HCT116 (cell line): Measurements from ENCODE around the gene YWHAH. TPM values are rescaled to one million over a fixed set of nuclear protein-coding genes. Genes with fewer than 3 reads are reported as not detected.

Source experiments
- ATAC-seq: fragments of 200-7000 bp; cut with Tn5 transposase; 2 replicates; pipeline ENCODE4 v1.9.1; 2020; ENCODE audit warnings: mild to moderate bottlenecking, moderate library complexity
- BruUV-seq: library from RNA; stranded (reverse); fragments of 400-500 nt; replicated peaks from 2 replicates; lab custom pipeline; 2021; lab: Mats Ljungman, UMichigan
- CTCF ChIA-PET: fragments of 300-600 bp; sonication (Branson Sonifier 250); formaldehyde crosslinking; loops from one replicate; lab custom pipeline; 2021; ENCODE audit warnings: antibody characterized with exemption; lab: Charles Lee
- POLR2A ChIA-PET: fragments of 300-600, 350-600 bp; sonication (Branson Sonifier 250); formaldehyde crosslinking; loops from one replicate; lab custom pipeline; 2021; ENCODE audit warnings: antibody characterized with exemption; lab: Charles Lee
- RAD21 ChIA-PET, 2 experiments: fragments of 300-600 bp; sonication (Branson Sonifier 250); formaldehyde crosslinking; loops; one replicate each; lab custom pipeline; 2023; ENCODE audit warnings: low total read pairs in 2 of 2; ENCODE audit not compliant: uncharacterized antibody in 2 of 2, unreplicated experiment in 2 of 2, low non-redundant PET in 1 of 2; lab: Charles Lee
- DNase-seq: peaks from one replicate; pipeline ENCODE4 v3.0.0-alpha.2; 2010; ENCODE audit warnings: low read depth, low spot score
- H2AFZ ChIP-seq: fragments of 200-600 bp; shearing (Covaris generic), sonication (generic); 2 replicates; pipeline ENCODE4 v1.6.1; 2017; ENCODE audit warnings: low read depth, mixed run types, mixed read lengths, antibody characterized with exemption, low read length; ENCODE audit not compliant: poor library complexity, severe bottlenecking
- H3K27ac ChIP-seq: 2 replicates; pipeline ENCODE4 v1.5.1; 2012; ENCODE audit warnings: low read depth, low read length
- H3K27me3 ChIP-seq: fragments of 200-600 bp; sonication (generic); 2 replicates; pipeline ENCODE4 v1.6.1; 2016; ENCODE audit warnings: mixed run types, low read length, mixed read lengths; ENCODE audit not compliant: insufficient read depth
- H3K36me3 ChIP-seq, 2 experiments: fragments of 200-500 bp in 1 of 2; fragments of 200-600 bp in 1 of 2; sonication (Bioruptor generic) in 1 of 2; sonication (generic) in 1 of 2; 2 replicates each; pipeline versions ENCODE4 v1.5.1 to v1.6.1; 2014 to 2016; ENCODE audit warnings: low read length in 2 of 2, inconsistent platforms in 1 of 2, mixed read lengths in 1 of 2, mixed run types in 1 of 2; ENCODE audit not compliant: insufficient read depth in 2 of 2, control insufficient read depth in 1 of 2
- H3K4me1 ChIP-seq, 2 experiments: fragments of 200-600 bp in 1 of 2; sonication (generic) in 1 of 2; 2 replicates each; pipeline versions ENCODE4 v1.5.1 to v1.6.1; 2012 to 2017; ENCODE audit warnings: low read length in 2 of 2, inconsistent platforms in 1 of 2, mild to moderate bottlenecking in 1 of 2, mixed read lengths in 1 of 2, mixed run types in 1 of 2, moderate library complexity in 1 of 2; ENCODE audit not compliant: insufficient read depth in 2 of 2, control insufficient read depth in 1 of 2
- H3K4me2 ChIP-seq: fragments of 200-600 bp; sonication (generic); 2 replicates; pipeline ENCODE4 v1.6.1; 2017; ENCODE audit warnings: mixed run types, low read length, mixed read lengths
- H3K4me3 ChIP-seq, 2 experiments: fragments of 200-600 bp in 1 of 2; sonication (generic) in 1 of 2; replicated peaks in 1 of 2; 2 replicates each; pipeline ENCODE4 v1.5.1; 2011 to 2016; ENCODE audit warnings: low read length in 2 of 2, control low read depth in 1 of 2, low read depth in 1 of 2, mild to moderate bottlenecking in 1 of 2, mixed read lengths in 1 of 2, mixed run types in 1 of 2
- H3K79me2 ChIP-seq: fragments of 200-600 bp; sonication (generic); 2 replicates; pipeline ENCODE4 v1.6.1; 2017; ENCODE audit warnings: mild to moderate bottlenecking, mixed run types, low read length, moderate library complexity, mixed read lengths; ENCODE audit not compliant: insufficient read depth
- H3K9ac ChIP-seq: fragments of 200-600 bp; sonication (generic); 2 replicates; pipeline ENCODE4 v1.6.1; 2016; ENCODE audit warnings: low read length, mixed read lengths
- H3K9me2 ChIP-seq: fragments of 200-600 bp; sonication (generic), shearing (Covaris generic); 2 replicates; pipeline ENCODE4 v1.6.1; 2017; ENCODE audit warnings: mixed run types, mild to moderate bottlenecking, moderate library complexity; ENCODE audit not compliant: insufficient read depth
- H3K9me3 ChIP-seq, 2 experiments: fragments of 200-500 bp in 1 of 2; fragments of 200-600 bp in 1 of 2; sonication (Bioruptor generic) in 1 of 2; sonication (generic) in 1 of 2; 2 replicates each; pipeline ENCODE4 v1.6.1; 2014 to 2017; ENCODE audit warnings: low read length in 2 of 2, mixed read lengths in 2 of 2, inconsistent platforms in 1 of 2, low read depth in 1 of 2, mild to moderate bottlenecking in 1 of 2, mixed run types in 1 of 2, moderate library complexity in 1 of 2; ENCODE audit not compliant: control insufficient read depth in 1 of 2, insufficient read depth in 1 of 2
- H4K20me1 ChIP-seq: fragments of 200-600 bp; sonication (generic), shearing (Covaris generic); 2 replicates; pipeline ENCODE4 v1.6.1; 2017; ENCODE audit warnings: mixed run types, mild to moderate bottlenecking, moderate library complexity; ENCODE audit not compliant: insufficient read depth
- CTCF ChIP-seq, 3 experiments: fragments of 200-600 bp in 1 of 3; sonication (generic) in 1 of 3; IDR thresholded peaks in 2 of 3; conservative IDR thresholded peaks in 1 of 3; 2 replicates each; pipeline ENCODE4 v1.5.1; 2012 to 2017; ENCODE audit warnings: low read depth in 2 of 3, low read length in 2 of 3, antibody characterized with exemption in 1 of 3, borderline replicate concordance in 1 of 3, control low read depth in 1 of 3, mild to moderate bottlenecking in 1 of 3, mixed read lengths in 1 of 3, mixed run types in 1 of 3, moderate library complexity in 1 of 3; ENCODE audit not compliant: insufficient read depth in 1 of 3
- EZH2 ChIP-seq: fragments of 200-600 bp; sonication (generic); IDR thresholded peaks from 2 replicates; pipeline ENCODE4 v1.6.1; 2017; ENCODE audit warnings: antibody characterized with exemption, mixed run types
- RAD21 ChIP-seq: IDR thresholded peaks from 2 replicates; pipeline ENCODE4 v1.6.1; 2012; ENCODE audit warnings: low read depth, mild to moderate bottlenecking
- SP1 ChIP-seq: IDR thresholded peaks from 2 replicates; pipeline ENCODE4 v1.6.1; 2012; ENCODE audit warnings: low read depth
- intact Hi-C: fragments of 100-400 bp; cut with micrococcal nuclease; formaldehyde crosslinking; loops from 2 replicates; pipeline ENCODE4 v1.10.0; 2022
- total RNA-seq: library from RNA; stranded (reverse); gene quantifications from one replicate; pipeline ENCODE4 v1.2.1, GENCODE V29; 2021; ENCODE audit not compliant: unreplicated experiment

YWHAH gene
- total RNA-seq, 1 experiment from 2014 or later: 140 TPM

- no peaks in the 10 kb centered on the region; the same call in 1 of the 2 replicates for H3K27me3 ChIP-seq
- DNase-seq: no peak
- H2AFZ ChIP-seq: no peak overlapping the region
- no peak for TF ChIP-seq RAD21
- TF ChIP-seq CTCF (IDR thresholded peaks at IDR 0.05 in 2 of 3, conservative IDR thresholded peaks at IDR 0.05 in 1 of 3; ENCODE audit: borderline replicate concordance in 1 of 3, insufficient read depth in 1 of 3, low read depth in 2 of 3, low read length in 2 of 3): peak in 2 of 3 experiments; percentile 47 to 50; a peak in 4 of 6 replicates
- no peak for TF ChIP-seq SP1
- TF ChIP-seq, all 23 proteins: peak for 1
- Histone ChIP-seq H3K4me2 (no peak overlapping the region), H3K9me2 (peaks cover 8% of the 10 kb centered on the region; the same call in 1 of the 2 replicates), H3K4me3 (no peak overlapping the region), H3K36me3 (no peaks in the 10 kb centered on the region), H4K20me1 (no peaks in the 10 kb centered on the region), H3K4me1 (no peaks in the 10 kb centered on the region), H3K9ac (no peak overlapping the region), H3K79me2 (no peaks in the 10 kb centered on the region), H3K9me3 (no peaks in the 10 kb centered on the region), H3K27ac (no peak overlapping the region)
- POLR2A ChIA-PET: no interaction called here
- no TSS peak for BruUV-seq
- intact Hi-C loops: loop anchor here (10.0 kb wide), 1 partner anchor 920 kb away; no protein-coding TSS in a partner anchor
- RAD21 ChIA-PET: no interaction called here
- peak; percentile 67 for ATAC-seq
- CTCF ChIA-PET: interaction anchor here (0.9 to 1.7 kb wide), 2 partner anchors 18 to 45 kb away, joined by 3 to 6 read pairs; no protein-coding TSS in a partner anchor
These were observed 50.7 kb downstream of the YWHAH start for GRCh38 chr22:31995046-31995445.

GRCh38 chr22:31995807-31996206 lies 51.5 kb downstream of the YWHAH start:
- Histone ChIP-seq H3K79me2 (no peaks in the 10 kb centered on the region), H2AFZ (no peak overlapping the region), H3K9ac (no peak overlapping the region), H3K4me1 (peaks cover 3 to 5% of the 10 kb centered on the region in 2 experiments; a peak in 1 of 4 replicates), H3K4me2 (no peak overlapping the region), H3K27me3 (no peaks in the 10 kb centered on the region), H3K36me3 (no peaks in the 10 kb centered on the region), H3K4me3 (no peak overlapping the region), H3K27ac (no peak overlapping the region), H4K20me1 (no peaks in the 10 kb centered on the region), H3K9me2 (peaks cover 8% of the 10 kb centered on the region; the same call in 1 of the 2 replicates), H3K9me3 (no peaks in the 10 kb centered on the region)
- DNase-seq (no peak), ATAC-seq (no peak)
- ChIA-PET CTCF (interaction anchor here (0.6 kb wide), 1 partner anchor 21 kb away, joined by 3 read pairs; no protein-coding TSS in a partner anchor), POLR2A (no interaction called here), RAD21 (no interaction called here)
- no TSS peak for BruUV-seq
- intact Hi-C loops: loop anchor here (10.0 kb wide), 1 partner anchor 919 kb away; no protein-coding TSS in a partner anchor
- TF ChIP-seq EZH2: no peak
